Measurements from ENCODE around the gene PATJ. TPM values are rescaled to one million over a fixed set of nuclear protein-coding genes. Genes with fewer than 3 reads are reported as not detected.

PATJ gene
- total RNA-seq, 4 donors from 2014 or later, result 24.3 to 36.3 (median 28.8) TPM

GRCh38 chr1:62068416-62068843 lies 326.1 kb downstream of the PATJ start:
- Histone ChIP-seq H3K27me3 (no peaks in the 10 kb centered on the region), H3K4me3 (no peak overlapping the region), H3K9me3 (no peaks in the 10 kb centered on the region), H3K4me1 (peaks cover 0 to 27% (median 1%) of the 10 kb centered on the region in 4 donors), H3K36me3 (no peaks in the 10 kb centered on the region), H3K27ac (peak overlapping the region; percentile 46 to 86 (median 72))
- 59 to 62% methylated on average over 1 of the region's 1 CpG for WGBS, 2 donors
- DNase-seq (ENCODE audit: low spot score in 2 of 2), result no peak
- no peak for TF ChIP-seq POLR2A (IDR thresholded peaks at IDR 0.05)
- no peak for TF ChIP-seq CTCF (IDR thresholded peaks at IDR 0.05)
- TF ChIP-seq EP300 (IDR thresholded peaks at IDR 0.05), result no peak

GRCh38 chr1:62068978-62069377 lies 326.7 kb downstream of the PATJ start:
- 25 to 33% methylated on average over 5 of the region's 5 CpGs for WGBS, 2 donors
- H3K4me3 ChIP-seq, result no peak overlapping the region
- H3K27ac ChIP-seq, result peak overlapping the region; percentile 46 to 86 (median 72)
- no peaks in the 10 kb centered on the region for H3K36me3 ChIP-seq
- DNase-seq (ENCODE audit: low spot score in 2 of 2), result peak in 1 of 2 donors; percentile 10
- H3K4me1 ChIP-seq, result peaks cover 0 to 27% (median 1%) of the 10 kb centered on the region in 4 donors
- TF ChIP-seq POLR2A (IDR thresholded peaks at IDR 0.05) (no peak), EP300 (IDR thresholded peaks at IDR 0.05) (peak in 1 of 2 donors; percentile 57)
- H3K9me3 ChIP-seq, result no peaks in the 10 kb centered on the region
- H3K27me3 ChIP-seq, result no peaks in the 10 kb centered on the region

GRCh38 chr1:62070384-62071011 lies 328.2 kb downstream of the PATJ start:
- no peak overlapping the region for H3K27ac ChIP-seq
- no peak overlapping the region for H3K4me3 ChIP-seq
- no peaks in the 10 kb centered on the region for H3K9me3 ChIP-seq
- H3K36me3 ChIP-seq, result no peaks in the 10 kb centered on the region
- 66 to 72% methylated on average over 4 of the region's 4 CpGs for WGBS, 2 donors
- no peaks in the 10 kb centered on the region for H3K27me3 ChIP-seq
- TF ChIP-seq EP300 (IDR thresholded peaks at IDR 0.05) (no peak), POLR2A (IDR thresholded peaks at IDR 0.05) (no peak), CTCF (IDR thresholded peaks at IDR 0.05) (peak; percentile 20 to 47 (median 36))
- H3K4me1 ChIP-seq, result peaks cover 0 to 27% (median 1%) of the 10 kb centered on the region in 4 donors
- peak in 1 of 2 donors; percentile 13 for DNase-seq (ENCODE audit: low spot score in 2 of 2)

GRCh38 chr1:62071695-62072094 lies 329.4 kb downstream of the PATJ start:
- 95 to 96% methylated on average over 7 of the region's 7 CpGs for WGBS, 2 donors
- Histone ChIP-seq H3K9me3 (no peaks in the 10 kb centered on the region), H3K36me3 (no peaks in the 10 kb centered on the region), H3K4me3 (no peak overlapping the region), H3K27ac (no peak overlapping the region), H3K4me1 (peaks cover 0 to 27% (median 1%) of the 10 kb centered on the region in 4 donors), H3K27me3 (no peaks in the 10 kb centered on the region)
- TF ChIP-seq CTCF (IDR thresholded peaks at IDR 0.05) (no peak), EP300 (IDR thresholded peaks at IDR 0.05) (no peak), POLR2A (IDR thresholded peaks at IDR 0.05) (no peak)
- no peak for DNase-seq (ENCODE audit: low spot score in 2 of 2)

- H3K27ac ChIP-seq, result no peak overlapping the region
- no peak for DNase-seq (ENCODE audit: low spot score in 2 of 2)
- no peaks in the 10 kb centered on the region for H3K9me3 ChIP-seq
- H3K4me3 ChIP-seq, result no peak overlapping the region
- no peak for TF ChIP-seq POLR2A (IDR thresholded peaks at IDR 0.05)
- TF ChIP-seq EP300 (IDR thresholded peaks at IDR 0.05), result no peak
- no peak for TF ChIP-seq CTCF (IDR thresholded peaks at IDR 0.05)
- WGBS, 2 donors, result 55 to 66% methylated on average over 3 of the region's 3 CpGs
- no peaks in the 10 kb centered on the region for H3K27me3 ChIP-seq
- no peaks in the 10 kb centered on the region for H3K4me1 ChIP-seq
- peaks cover 0 to 4% (median 0%) of the 10 kb centered on the region in 3 donors for H3K36me3 ChIP-seq
These were observed 334.0 kb downstream of the PATJ start for GRCh38 chr1:62076286-62076685.

Measured in tibial nerve (tissue), 4 donors.